Loucy (cell line): ENCODE data around the gene MYO1D.

Experiments
- CTCF ChIP-seq: fragments of 200-600 bp; sonication (generic); conservative IDR thresholded peaks from 2 replicates; pipeline ENCODE4 v1.5.1; 2014; ENCODE audit warnings: mild to moderate bottlenecking, antibody characterized with exemption, low read length
- EZH2phosphoT487 ChIP-seq: fragments of 200-600 bp; IDR thresholded peaks from 2 replicates; pipeline ENCODE4 v1.6.1; 2018; ENCODE audit warnings: antibody characterized with exemption, mild to moderate bottlenecking, moderate library complexity, borderline replicate concordance

DNA sequence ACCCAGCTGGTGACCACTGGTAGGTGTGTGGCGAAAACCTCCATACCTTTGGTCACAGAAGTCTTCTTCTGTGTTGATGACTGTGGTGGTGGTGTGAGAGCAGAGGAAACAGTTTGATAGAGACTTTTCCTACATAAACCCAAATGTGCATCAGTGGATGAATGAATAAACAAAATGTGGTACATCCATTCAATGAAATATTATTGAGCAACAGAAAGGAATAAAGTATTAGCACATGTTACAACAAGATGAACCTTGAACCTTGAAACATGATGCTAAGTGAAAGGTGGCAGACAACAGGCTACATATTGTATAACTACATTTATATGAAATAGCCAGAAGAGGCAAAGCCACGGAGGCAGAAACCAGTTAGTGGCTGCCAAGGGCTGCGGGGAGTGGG lies 374.9 kb downstream of the MYO1D start:
- no peak for TF ChIP-seq CTCF
- TF ChIP-seq EZH2phosphoT487 = no peak
